ENCODE measurements around the gene DLX1. TPM values are rescaled to one million over a fixed set of nuclear protein-coding genes. Genes with fewer than 3 reads are reported as not detected.
"Not testable (repeated sequence)": the region's sequence is repeated elsewhere in the genome, so short reads cannot be mapped to it uniquely, and the experiment has no call there.

Gene DLX1
- total RNA-seq, 2 experiments from 2014 or later, result 0.10 TPM; not detected in 1

- no peaks in the 10 kb centered on the region for H3K27me3 Mint-ChIP-seq
- H3K4me1 Mint-ChIP-seq, result peaks cover 2% of the 10 kb centered on the region
- no peaks in the 10 kb centered on the region for H3K9me3 Mint-ChIP-seq
- DNase-seq, result no peak
- H3K4me3 Mint-ChIP-seq, result no peak overlapping the region
- H3K27ac Mint-ChIP-seq, result no peak overlapping the region
- H3K36me3 Mint-ChIP-seq, result no peaks in the 10 kb centered on the region
Measured at GRCh38 chr2:172053486-172053885, 31.8 kb upstream of the DLX1 start.

GRCh38 chr2:172056293-172056692 is 29.0 kb upstream of the DLX1 start:
- H3K36me3 Mint-ChIP-seq, result no peaks in the 10 kb centered on the region
- no peak overlapping the region for H3K27ac Mint-ChIP-seq
- H3K4me3 Mint-ChIP-seq, result no peak overlapping the region
- DNase-seq, result no peak
- no peaks in the 10 kb centered on the region for H3K27me3 Mint-ChIP-seq
- no peaks in the 10 kb centered on the region for H3K9me3 Mint-ChIP-seq
- peaks cover 2% of the 10 kb centered on the region for H3K4me1 Mint-ChIP-seq

GRCh38 chr2:172058660-172059059 is 26.6 kb upstream of the DLX1 start:
- Mint-ChIP-seq H3K27ac (no peak overlapping the region), H3K9me3 (no peaks in the 10 kb centered on the region), H3K27me3 (no peaks in the 10 kb centered on the region), H3K4me3 (no peak overlapping the region), H3K36me3 (peaks cover 9% of the 10 kb centered on the region), H3K4me1 (no peaks in the 10 kb centered on the region)
- no peak for DNase-seq

GRCh38 chr2:172060118-172060517 is 25.2 kb upstream of the DLX1 start:
- H3K27me3 Mint-ChIP-seq, H3K27ac Mint-ChIP-seq, H3K4me3 Mint-ChIP-seq, DNase-seq, H3K4me1 Mint-ChIP-seq, H3K9me3 Mint-ChIP-seq: not testable (repeated sequence)
- H3K36me3 Mint-ChIP-seq, result peaks cover 13% of the 10 kb centered on the region

- no peak overlapping the region for H3K27ac Mint-ChIP-seq
Measured at GRCh38 chr2:172062402-172063004, 22.8 kb upstream of the DLX1 start.

GRCh38 chr2:172063446-172063845 is 21.9 kb upstream of the DLX1 start:
- H3K4me3 Mint-ChIP-seq, result no peak overlapping the region
- H3K27ac Mint-ChIP-seq, result no peak overlapping the region
- DNase-seq, result no peak
- peaks cover 14% of the 10 kb centered on the region for H3K36me3 Mint-ChIP-seq
- no peaks in the 10 kb centered on the region for H3K9me3 Mint-ChIP-seq
- H3K4me1 Mint-ChIP-seq, result no peaks in the 10 kb centered on the region
- H3K27me3 Mint-ChIP-seq, result no peaks in the 10 kb centered on the region

More at GRCh38 chr2:172062402-172063004, 22.8 kb upstream of the DLX1 start:
- Mint-ChIP-seq H3K4me3 (no peak overlapping the region), H3K27me3 (no peaks in the 10 kb centered on the region), H3K36me3 (peaks cover 14% of the 10 kb centered on the region), H3K9me3 (no peaks in the 10 kb centered on the region), H3K4me1 (no peaks in the 10 kb centered on the region)
- DNase-seq, result no peak

GRCh38 chr2:172065111-172065510 is 20.2 kb upstream of the DLX1 start:
- peaks cover 17% of the 10 kb centered on the region for H3K36me3 Mint-ChIP-seq
- H3K27ac Mint-ChIP-seq, result no peak overlapping the region
- DNase-seq, result no peak
- no peaks in the 10 kb centered on the region for H3K27me3 Mint-ChIP-seq
- no peaks in the 10 kb centered on the region for H3K4me1 Mint-ChIP-seq
- no peak overlapping the region for H3K4me3 Mint-ChIP-seq
- H3K9me3 Mint-ChIP-seq, result no peaks in the 10 kb centered on the region

GRCh38 chr2:172066394-172066886 is 18.9 kb upstream of the DLX1 start:
- H3K4me3 Mint-ChIP-seq, result no peak overlapping the region
- no peak for DNase-seq
- no peaks in the 10 kb centered on the region for H3K4me1 Mint-ChIP-seq
- peaks cover 17% of the 10 kb centered on the region for H3K36me3 Mint-ChIP-seq
- H3K27ac Mint-ChIP-seq, result no peak overlapping the region
- no peaks in the 10 kb centered on the region for H3K27me3 Mint-ChIP-seq
- no peaks in the 10 kb centered on the region for H3K9me3 Mint-ChIP-seq

- not testable (repeated sequence) for DNase-seq
Measured at GRCh38 chr2:172067905-172068304, 17.4 kb upstream of the DLX1 start.

GRCh38 chr2:172070936-172071335 is 14.4 kb upstream of the DLX1 start:
- Mint-ChIP-seq H3K27me3 (peaks cover 8% of the 10 kb centered on the region), H3K4me3 (no peak overlapping the region), H3K36me3 (peaks cover 10% of the 10 kb centered on the region), H3K27ac (no peak overlapping the region), H3K9me3 (no peaks in the 10 kb centered on the region), H3K4me1 (no peaks in the 10 kb centered on the region)
- no peak for DNase-seq

More at GRCh38 chr2:172067905-172068304, 17.4 kb upstream of the DLX1 start:
- H3K9me3 Mint-ChIP-seq, H3K4me1 Mint-ChIP-seq, H3K27ac Mint-ChIP-seq, H3K4me3 Mint-ChIP-seq, H3K27me3 Mint-ChIP-seq: not testable (repeated sequence)
- peaks cover 19% of the 10 kb centered on the region for H3K36me3 Mint-ChIP-seq

- H3K36me3 Mint-ChIP-seq, result peaks cover 10% of the 10 kb centered on the region
- H3K4me3 Mint-ChIP-seq, result no peak overlapping the region
- H3K27ac Mint-ChIP-seq, result no peak overlapping the region
Measured at GRCh38 chr2:172072303-172072702, 13.0 kb upstream of the DLX1 start.

GRCh38 chr2:172072706-172073105 is 12.6 kb upstream of the DLX1 start:
- no peak overlapping the region for H3K27ac Mint-ChIP-seq
- H3K4me3 Mint-ChIP-seq, result no peak overlapping the region
- DNase-seq, result no peak
- no peaks in the 10 kb centered on the region for H3K4me1 Mint-ChIP-seq
- peaks cover 10% of the 10 kb centered on the region for H3K36me3 Mint-ChIP-seq
- no peaks in the 10 kb centered on the region for H3K9me3 Mint-ChIP-seq
- H3K27me3 Mint-ChIP-seq, result peaks cover 12% of the 10 kb centered on the region

More at GRCh38 chr2:172072303-172072702, 13.0 kb upstream of the DLX1 start:
- Mint-ChIP-seq H3K9me3 (no peaks in the 10 kb centered on the region), H3K27me3 (peaks cover 12% of the 10 kb centered on the region), H3K4me1 (no peaks in the 10 kb centered on the region)
- no peak for DNase-seq

- no peak overlapping the region for H3K27ac Mint-ChIP-seq
- no peak overlapping the region for H3K4me3 Mint-ChIP-seq
- DNase-seq, result no peak
- no peaks in the 10 kb centered on the region for H3K4me1 Mint-ChIP-seq
- peaks cover 10% of the 10 kb centered on the region for H3K36me3 Mint-ChIP-seq
- no peaks in the 10 kb centered on the region for H3K9me3 Mint-ChIP-seq
- H3K27me3 Mint-ChIP-seq, result peaks cover 13% of the 10 kb centered on the region
Measured at GRCh38 chr2:172073518-172073917, 11.8 kb upstream of the DLX1 start.

- Mint-ChIP-seq H3K27ac (no peak overlapping the region), H3K27me3 (peaks cover 21% of the 10 kb centered on the region), H3K9me3 (no peaks in the 10 kb centered on the region), H3K36me3 (peaks cover 9% of the 10 kb centered on the region), H3K4me3 (no peak overlapping the region), H3K4me1 (no peaks in the 10 kb centered on the region)
- DNase-seq, result no peak
Measured at GRCh38 chr2:172074254-172074653, 11.1 kb upstream of the DLX1 start.

- Mint-ChIP-seq H3K9me3 (peaks cover 5% of the 10 kb centered on the region), H3K36me3 (peaks cover 8% of the 10 kb centered on the region), H3K4me3 (no peak overlapping the region), H3K27me3 (peaks cover 68% of the 10 kb centered on the region), H3K4me1 (peaks cover 14% of the 10 kb centered on the region), H3K27ac (no peak overlapping the region)
- DNase-seq, result no peak
Measured at GRCh38 chr2:172079416-172079815, 5.9 kb upstream of the DLX1 start.

Measured in activated naive CD8-positive, alpha-beta T cell treated with anti-CD3 and anti-CD28 coated beads for 36 hours (primary cell).